Measurements from ENCODE around the gene NDUFB3.

NDUFB3 gene

GRCh38 chr2:201074996-201075395, 3.2 kb downstream of the NDUFB3 start:
- in situ Hi-C loops (cut with HindIII; ENCODE audit: low pct_ligation_motif_present, low sequenced_read_pairs), result no loop called here
- peaks cover 8% of the 10 kb centered on the region for H3K36me3 ChIP-seq (replicated peaks)
- H3K27ac ChIP-seq, result no peak overlapping the region
- no peak overlapping the region for H3K4me3 ChIP-seq (ENCODE audit: low read depth, low read length)
- no peak for DNase-seq
- no peak for TF ChIP-seq CTCF (IDR thresholded peaks at IDR 0.05; ENCODE audit: low read depth, low read length, missing control alignments)
- no peaks in the 10 kb centered on the region for H3K27me3 ChIP-seq (replicated peaks)

GRCh38 chr2:201084863-201085262, 13.1 kb downstream of the NDUFB3 start:
- Histone ChIP-seq H3K36me3 (replicated peaks) (peaks cover 27% of the 10 kb centered on the region), H3K27me3 (replicated peaks) (no peaks in the 10 kb centered on the region), H3K4me3 (ENCODE audit: low read depth, low read length) (no peak overlapping the region), H3K27ac (no peak overlapping the region)
- in situ Hi-C loops (cut with HindIII; ENCODE audit: low pct_ligation_motif_present, low sequenced_read_pairs), result no loop called here
- no peak for DNase-seq
- no peak for TF ChIP-seq CTCF (IDR thresholded peaks at IDR 0.05; ENCODE audit: low read depth, low read length, missing control alignments)

- no peak for DNase-seq
- TF ChIP-seq CTCF (IDR thresholded peaks at IDR 0.05; ENCODE audit: low read depth, low read length, missing control alignments), result no peak
- in situ Hi-C loops (cut with HindIII; ENCODE audit: low pct_ligation_motif_present, low sequenced_read_pairs), result no loop called here
- Histone ChIP-seq H3K27ac (no peak overlapping the region), H3K4me3 (ENCODE audit: low read depth, low read length) (no peak overlapping the region), H3K27me3 (replicated peaks) (no peaks in the 10 kb centered on the region), H3K36me3 (replicated peaks) (peaks cover 9% of the 10 kb centered on the region)
Measured at GRCh38 chr2:201090574-201090973, 18.8 kb downstream of the NDUFB3 start.

- TF ChIP-seq CTCF (IDR thresholded peaks at IDR 0.05; ENCODE audit: low read depth, low read length, missing control alignments), result no peak
- H3K27me3 ChIP-seq (replicated peaks), result no peaks in the 10 kb centered on the region
- in situ Hi-C loops (cut with HindIII; ENCODE audit: low pct_ligation_motif_present, low sequenced_read_pairs), result no loop called here
- no peaks in the 10 kb centered on the region for H3K36me3 ChIP-seq (replicated peaks)
- no peak overlapping the region for H3K27ac ChIP-seq
- H3K4me3 ChIP-seq (ENCODE audit: low read depth, low read length), result no peak overlapping the region
- no peak for DNase-seq
Measured at GRCh38 chr2:201093573-201093972, 21.8 kb downstream of the NDUFB3 start.

- DNase-seq, result no peak
- Histone ChIP-seq H3K36me3 (replicated peaks) (no peaks in the 10 kb centered on the region), H3K4me3 (ENCODE audit: low read depth, low read length) (no peak overlapping the region), H3K27ac (no peak overlapping the region), H3K27me3 (replicated peaks) (no peaks in the 10 kb centered on the region)
- TF ChIP-seq CTCF (IDR thresholded peaks at IDR 0.05; ENCODE audit: low read depth, low read length, missing control alignments), result no peak
- in situ Hi-C loops (cut with HindIII; ENCODE audit: low pct_ligation_motif_present, low sequenced_read_pairs), result no loop called here
Measured at GRCh38 chr2:201100497-201100896, 28.7 kb downstream of the NDUFB3 start.

GRCh38 chr2:201105759-201106158, 34.0 kb downstream of the NDUFB3 start:
- no peak for TF ChIP-seq CTCF (IDR thresholded peaks at IDR 0.05; ENCODE audit: low read depth, low read length, missing control alignments)
- no peak for DNase-seq
- in situ Hi-C loops (cut with HindIII; ENCODE audit: low pct_ligation_motif_present, low sequenced_read_pairs), result no loop called here
- Histone ChIP-seq H3K36me3 (replicated peaks) (no peaks in the 10 kb centered on the region), H3K4me3 (ENCODE audit: low read depth, low read length) (no peak overlapping the region), H3K27me3 (replicated peaks) (no peaks in the 10 kb centered on the region), H3K27ac (no peak overlapping the region)
